GM12873 (cell line): ENCODE results near the gene MAGI2.

ENCODE experiments used
- TF ChIP-seq, protein P1 (sequence below): IDR thresholded peaks from 2 replicates; pipeline ENCODE4 v1.5.1; 2012; ENCODE audit warnings: low read depth, mild to moderate bottlenecking, moderate library complexity, low read length, control low read depth; ENCODE audit not compliant: insufficient read depth; ENCODE audit errors: missing control alignments

MAGI2 gene

GRCh38 chr7:79381921-79382320, 71.5 kb downstream of the MAGI2 start:
- TF ChIP-seq, protein P1, sequence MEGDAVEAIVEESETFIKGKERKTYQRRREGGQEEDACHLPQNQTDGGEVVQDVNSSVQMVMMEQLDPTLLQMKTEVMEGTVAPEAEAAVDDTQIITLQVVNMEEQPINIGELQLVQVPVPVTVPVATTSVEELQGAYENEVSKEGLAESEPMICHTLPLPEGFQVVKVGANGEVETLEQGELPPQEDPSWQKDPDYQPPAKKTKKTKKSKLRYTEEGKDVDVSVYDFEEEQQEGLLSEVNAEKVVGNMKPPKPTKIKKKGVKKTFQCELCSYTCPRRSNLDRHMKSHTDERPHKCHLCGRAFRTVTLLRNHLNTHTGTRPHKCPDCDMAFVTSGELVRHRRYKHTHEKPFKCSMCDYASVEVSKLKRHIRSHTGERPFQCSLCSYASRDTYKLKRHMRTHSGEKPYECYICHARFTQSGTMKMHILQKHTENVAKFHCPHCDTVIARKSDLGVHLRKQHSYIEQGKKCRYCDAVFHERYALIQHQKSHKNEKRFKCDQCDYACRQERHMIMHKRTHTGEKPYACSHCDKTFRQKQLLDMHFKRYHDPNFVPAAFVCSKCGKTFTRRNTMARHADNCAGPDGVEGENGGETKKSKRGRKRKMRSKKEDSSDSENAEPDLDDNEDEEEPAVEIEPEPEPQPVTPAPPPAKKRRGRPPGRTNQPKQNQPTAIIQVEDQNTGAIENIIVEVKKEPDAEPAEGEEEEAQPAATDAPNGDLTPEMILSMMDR, result no peak

GRCh38 chr7:79377097-79377496, 76.4 kb downstream of the MAGI2 start:
- TF ChIP-seq, protein P1, result no peak

- TF ChIP-seq, protein P1, result no peak
These were observed 77.0 kb downstream of the MAGI2 start for GRCh38 chr7:79376299-79377025.

- TF ChIP-seq, protein P1, result peak; percentile 40
These were observed 92.3 kb downstream of the MAGI2 start for GRCh38 chr7:79361214-79361613.

DNA sequence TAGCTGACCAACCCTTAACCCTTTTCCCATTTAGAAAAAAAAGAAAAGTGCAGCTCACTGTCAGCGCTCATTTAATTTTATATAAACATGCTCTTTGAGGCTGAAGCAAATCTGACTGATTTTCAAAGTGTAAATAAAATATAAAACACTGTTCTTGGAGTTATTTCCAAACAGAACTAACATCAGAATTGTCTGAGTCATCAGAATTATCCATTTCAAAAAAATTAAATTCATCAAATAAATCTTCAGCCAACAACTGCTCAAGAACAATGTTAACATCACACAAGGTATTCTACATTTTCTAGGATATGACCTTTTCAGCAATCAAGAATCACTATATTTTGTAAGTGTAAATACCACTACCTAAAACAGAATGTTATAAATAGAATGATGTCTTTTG, 93.6 kb downstream of the MAGI2 start:
- TF ChIP-seq, protein P1, result no peak

DNA sequence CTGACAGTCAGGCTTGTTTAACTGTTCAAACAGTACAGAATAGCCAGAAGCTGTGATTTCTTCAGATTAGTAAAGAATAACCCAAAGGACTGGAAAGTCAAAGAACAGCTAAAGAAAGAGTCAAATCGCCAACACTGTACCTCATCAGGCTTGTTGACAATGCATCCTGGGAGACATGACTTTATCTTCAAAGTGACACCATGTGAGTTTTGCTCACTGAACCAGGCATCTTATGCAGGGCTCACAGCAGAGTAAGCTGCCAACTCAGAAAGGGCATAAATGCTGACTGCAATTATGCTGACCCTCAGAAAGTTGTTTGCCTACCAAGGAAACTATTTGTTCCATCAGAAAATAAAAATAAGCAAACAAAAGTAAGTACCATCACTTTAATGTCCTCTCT, 96.4 kb downstream of the MAGI2 start:
- TF ChIP-seq, protein P1, result no peak

DNA sequence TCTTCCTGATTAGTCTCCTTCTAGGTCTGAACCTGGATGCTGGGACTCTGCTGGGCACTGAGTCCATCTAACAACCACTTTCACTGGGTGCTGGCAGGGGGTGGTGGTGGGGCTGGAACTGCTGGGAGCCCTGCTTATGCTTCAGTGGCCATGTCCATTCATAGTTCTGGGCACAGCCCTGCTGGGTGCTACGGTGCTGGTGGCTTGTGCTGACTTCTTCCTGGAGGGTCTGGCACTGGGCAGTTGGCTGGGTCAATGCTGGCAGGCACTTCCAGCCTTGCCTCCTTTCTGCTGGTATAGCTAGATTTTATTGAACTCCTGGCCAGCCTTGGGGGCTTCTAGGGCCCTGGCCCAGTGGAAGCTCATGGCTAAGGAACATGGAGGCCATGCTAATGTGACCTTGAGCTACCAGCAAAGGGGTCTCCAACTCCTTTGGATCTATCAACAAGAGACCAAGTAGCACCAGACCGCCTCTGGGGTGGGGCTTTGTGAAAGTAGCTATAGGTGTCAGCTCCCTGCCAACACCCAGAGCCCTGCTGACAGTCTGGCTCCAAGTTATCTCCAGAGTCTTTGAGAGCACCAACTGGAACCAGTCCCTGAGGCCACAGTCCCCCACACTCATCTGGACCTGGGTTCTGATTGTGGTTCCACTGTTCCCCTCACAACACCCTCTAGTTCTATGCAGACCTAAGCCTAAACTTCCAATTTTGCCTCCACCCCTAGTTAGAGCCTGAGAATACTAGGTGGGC, 99.6 kb downstream of the MAGI2 start:
- TF ChIP-seq, protein P1, result no peak
